Stomach (tissue), 4 donors: Measurements from ENCODE around the gene DEPDC1B.

ENCODE experiments used
- CTCF ChIP-seq, 7 experiments: fragments of 450-650 bp in 4 of 7; fragments of 200-600 bp in 3 of 7; sonication (generic) in 3 of 7; IDR thresholded peaks; one replicate each; pipeline ENCODE4 v1.5.1; 2016 to 2019; ENCODE audit warnings: antibody characterized with exemption in 7 of 7, control low read depth in 2 of 7, mild to moderate bottlenecking in 1 of 7
- EP300 ChIP-seq: sonication (generic); formaldehyde crosslinking; IDR thresholded peaks from one replicate; pipeline ENCODE4 v1.6.1; 2017; ENCODE audit warnings: antibody characterized with exemption
- POLR2A ChIP-seq, 4 donors: fragments of 450-650 bp; IDR thresholded peaks; one replicate each; pipeline ENCODE4 v1.6.1; 2016; ENCODE audit warnings: antibody characterized with exemption in 4 of 4, control low read depth in 2 of 4, mild to moderate bottlenecking in 1 of 4, moderate library complexity in 1 of 4
- POLR2AphosphoS5 ChIP-seq, 3 donors: sonication (generic); formaldehyde crosslinking; IDR thresholded peaks; one replicate each; pipeline ENCODE4 v1.6.1; 2016; ENCODE audit warnings: antibody characterized with exemption in 3 of 3

GRCh38 chr5:60722416-60722815 is 22.4 kb upstream of the DEPDC1B start:
- no peak for TF ChIP-seq POLR2A (IDR thresholded peaks at IDR 0.05)
- no peak for TF ChIP-seq EP300
- no peak for TF ChIP-seq CTCF (IDR thresholded peaks at IDR 0.05)
- TF ChIP-seq POLR2AphosphoS5 (IDR thresholded peaks at IDR 0.05), result no peak
